HepG2 (cell line): ENCODE measurements around the gene GAS6.

Source experiments
- SIX4 ChIP-seq: sonication (generic); formaldehyde crosslinking; IDR thresholded peaks from 2 replicates; pipeline ENCODE4 v1.4.0; 2020; ENCODE audit warnings: missing genetic modification reagents
- SNRNP70 ChIP-seq: fragments of 200-400 bp; formaldehyde crosslinking; IDR thresholded peaks from 2 replicates; pipeline ENCODE4 v1.6.1; 2017; ENCODE audit warnings: mild to moderate bottlenecking, low read depth, low read length, moderate library complexity
- TCF12 ChIP-seq, 2 experiments: fragments of 450-650 bp in 1 of 2; sonication (generic) in 1 of 2; formaldehyde crosslinking in 1 of 2; IDR thresholded peaks; 2 replicates each; pipeline versions ENCODE4 v1.6.1 to v1.8.0; 2017 to 2022; ENCODE audit warnings: antibody characterized with exemption in 1 of 2, mild to moderate bottlenecking in 1 of 2, missing genetic modification reagents in 1 of 2, moderate library complexity in 1 of 2
- TOE1 ChIP-seq: sonication (generic); formaldehyde crosslinking; IDR thresholded peaks from 2 replicates; pipeline ENCODE4 v1.4.0; 2020; ENCODE audit warnings: mild to moderate bottlenecking, missing genetic modification reagents
- ZNF337 ChIP-seq: sonication (generic); formaldehyde crosslinking; IDR thresholded peaks from 2 replicates; pipeline ENCODE4 v1.5.1; 2020; ENCODE audit warnings: missing genetic modification reagents, low read depth, mild to moderate bottlenecking, borderline replicate concordance
- TF ChIP-seq, protein P1 (sequence below): sonication (generic); formaldehyde crosslinking; IDR thresholded peaks from 2 replicates; pipeline ENCODE4 v1.4.0; 2020; ENCODE audit warnings: missing genetic modification reagents, borderline replicate concordance
- TF ChIP-seq, protein P2 (sequence below): sonication (generic); formaldehyde crosslinking; conservative IDR thresholded peaks from 2 replicates; pipeline ENCODE4 v1.8.0; 2022; ENCODE audit warnings: mild to moderate bottlenecking, moderate library complexity, missing genetic modification reagents
- TF ChIP-seq, protein P3 (sequence below): sonication (generic); formaldehyde crosslinking; IDR thresholded peaks from 2 replicates; pipeline ENCODE4 v1.5.0; 2020; ENCODE audit warnings: mild to moderate bottlenecking, missing genetic modification reagents, moderate library complexity

DNA sequence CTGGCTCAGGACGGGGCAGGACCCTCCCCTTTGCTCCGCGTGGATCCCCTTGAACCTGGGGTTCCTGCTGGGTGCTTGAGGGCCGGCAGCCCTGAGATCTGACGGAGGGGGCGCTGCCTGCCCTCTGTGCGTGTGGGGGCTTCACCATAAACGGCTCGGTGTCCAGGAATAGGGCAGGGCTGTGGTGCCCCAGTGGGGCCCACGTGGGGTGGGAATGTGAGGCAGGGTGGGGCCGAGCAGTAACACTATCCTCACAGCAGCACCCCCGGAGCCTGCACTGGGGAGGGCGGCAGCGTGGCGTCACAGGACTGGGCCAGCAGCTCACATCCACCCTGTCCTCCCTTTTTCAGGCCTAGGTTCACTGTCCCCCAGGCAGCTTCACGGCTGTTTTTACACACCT lies 38.0 kb downstream of the GAS6 start:
- TF ChIP-seq, protein P1, sequence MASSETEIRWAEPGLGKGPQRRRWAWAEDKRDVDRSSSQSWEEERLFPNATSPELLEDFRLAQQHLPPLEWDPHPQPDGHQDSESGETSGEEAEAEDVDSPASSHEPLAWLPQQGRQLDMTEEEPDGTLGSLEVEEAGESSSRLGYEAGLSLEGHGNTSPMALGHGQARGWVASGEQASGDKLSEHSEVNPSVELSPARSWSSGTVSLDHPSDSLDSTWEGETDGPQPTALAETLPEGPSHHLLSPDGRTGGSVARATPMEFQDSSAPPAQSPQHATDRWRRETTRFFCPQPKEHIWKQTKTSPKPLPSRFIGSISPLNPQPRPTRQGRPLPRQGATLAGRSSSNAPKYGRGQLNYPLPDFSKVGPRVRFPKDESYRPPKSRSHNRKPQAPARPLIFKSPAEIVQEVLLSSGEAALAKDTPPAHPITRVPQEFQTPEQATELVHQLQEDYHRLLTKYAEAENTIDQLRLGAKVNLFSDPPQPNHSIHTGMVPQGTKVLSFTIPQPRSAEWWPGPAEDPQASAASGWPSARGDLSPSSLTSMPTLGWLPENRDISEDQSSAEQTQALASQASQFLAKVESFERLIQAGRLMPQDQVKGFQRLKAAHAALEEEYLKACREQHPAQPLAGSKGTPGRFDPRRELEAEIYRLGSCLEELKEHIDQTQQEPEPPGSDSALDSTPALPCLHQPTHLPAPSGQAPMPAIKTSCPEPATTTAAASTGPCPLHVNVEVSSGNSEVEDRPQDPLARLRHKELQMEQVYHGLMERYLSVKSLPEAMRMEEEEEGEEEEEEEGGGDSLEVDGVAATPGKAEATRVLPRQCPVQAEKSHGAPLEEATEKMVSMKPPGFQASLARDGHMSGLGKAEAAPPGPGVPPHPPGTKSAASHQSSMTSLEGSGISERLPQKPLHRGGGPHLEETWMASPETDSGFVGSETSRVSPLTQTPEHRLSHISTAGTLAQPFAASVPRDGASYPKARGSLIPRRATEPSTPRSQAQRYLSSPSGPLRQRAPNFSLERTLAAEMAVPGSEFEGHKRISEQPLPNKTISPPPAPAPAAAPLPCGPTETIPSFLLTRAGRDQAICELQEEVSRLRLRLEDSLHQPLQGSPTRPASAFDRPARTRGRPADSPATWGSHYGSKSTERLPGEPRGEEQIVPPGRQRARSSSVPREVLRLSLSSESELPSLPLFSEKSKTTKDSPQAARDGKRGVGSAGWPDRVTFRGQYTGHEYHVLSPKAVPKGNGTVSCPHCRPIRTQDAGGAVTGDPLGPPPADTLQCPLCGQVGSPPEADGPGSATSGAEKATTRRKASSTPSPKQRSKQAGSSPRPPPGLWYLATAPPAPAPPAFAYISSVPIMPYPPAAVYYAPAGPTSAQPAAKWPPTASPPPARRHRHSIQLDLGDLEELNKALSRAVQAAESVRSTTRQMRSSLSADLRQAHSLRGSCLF, result no peak
- TF ChIP-seq SNRNP70, result no peak
- no peak for TF ChIP-seq ZNF337
- TF ChIP-seq TOE1 (CRISPR knock-in tag), result no peak
- no peak for TF ChIP-seq SIX4 (CRISPR knock-in tag)
- no peak for TF ChIP-seq TCF12 (IDR thresholded peaks at IDR 0.05)
- no peak for TF ChIP-seq TCF12 (CRISPR knock-in tag; IDR thresholded peaks at IDR 0.05)
- TF ChIP-seq, protein P2, sequence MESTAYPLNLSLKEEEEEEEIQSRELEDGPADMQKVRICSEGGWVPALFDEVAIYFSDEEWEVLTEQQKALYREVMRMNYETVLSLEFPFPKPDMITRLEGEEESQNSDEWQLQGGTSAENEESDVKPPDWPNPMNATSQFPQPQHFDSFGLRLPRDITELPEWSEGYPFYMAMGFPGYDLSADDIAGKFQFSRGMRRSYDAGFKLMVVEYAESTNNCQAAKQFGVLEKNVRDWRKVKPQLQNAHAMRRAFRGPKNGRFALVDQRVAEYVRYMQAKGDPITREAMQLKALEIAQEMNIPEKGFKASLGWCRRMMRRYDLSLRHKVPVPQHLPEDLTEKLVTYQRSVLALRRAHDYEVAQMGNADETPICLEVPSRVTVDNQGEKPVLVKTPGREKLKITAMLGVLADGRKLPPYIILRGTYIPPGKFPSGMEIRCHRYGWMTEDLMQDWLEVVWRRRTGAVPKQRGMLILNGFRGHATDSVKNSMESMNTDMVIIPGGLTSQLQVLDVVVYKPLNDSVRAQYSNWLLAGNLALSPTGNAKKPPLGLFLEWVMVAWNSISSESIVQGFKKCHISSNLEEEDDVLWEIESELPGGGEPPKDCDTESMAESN (CRISPR knock-in tag), result no peak
- TF ChIP-seq, protein P3, sequence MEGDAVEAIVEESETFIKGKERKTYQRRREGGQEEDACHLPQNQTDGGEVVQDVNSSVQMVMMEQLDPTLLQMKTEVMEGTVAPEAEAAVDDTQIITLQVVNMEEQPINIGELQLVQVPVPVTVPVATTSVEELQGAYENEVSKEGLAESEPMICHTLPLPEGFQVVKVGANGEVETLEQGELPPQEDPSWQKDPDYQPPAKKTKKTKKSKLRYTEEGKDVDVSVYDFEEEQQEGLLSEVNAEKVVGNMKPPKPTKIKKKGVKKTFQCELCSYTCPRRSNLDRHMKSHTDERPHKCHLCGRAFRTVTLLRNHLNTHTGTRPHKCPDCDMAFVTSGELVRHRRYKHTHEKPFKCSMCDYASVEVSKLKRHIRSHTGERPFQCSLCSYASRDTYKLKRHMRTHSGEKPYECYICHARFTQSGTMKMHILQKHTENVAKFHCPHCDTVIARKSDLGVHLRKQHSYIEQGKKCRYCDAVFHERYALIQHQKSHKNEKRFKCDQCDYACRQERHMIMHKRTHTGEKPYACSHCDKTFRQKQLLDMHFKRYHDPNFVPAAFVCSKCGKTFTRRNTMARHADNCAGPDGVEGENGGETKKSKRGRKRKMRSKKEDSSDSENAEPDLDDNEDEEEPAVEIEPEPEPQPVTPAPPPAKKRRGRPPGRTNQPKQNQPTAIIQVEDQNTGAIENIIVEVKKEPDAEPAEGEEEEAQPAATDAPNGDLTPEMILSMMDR (CRISPR knock-in tag), result no peak
